Neural crest cell (in vitro differentiated cells): ENCODE results near the gene DDX43. TPM values are rescaled to one million over a fixed set of nuclear protein-coding genes. Genes with fewer than 3 reads are reported as not detected.
A peak's percentile ranks its signal among the peaks of the same experiment; 100 is the strongest.
"Not testable (repeated sequence)": the region's sequence is repeated elsewhere in the genome, so short reads cannot be mapped to it uniquely, and the experiment has no call there.

Experiments used
- DNase-seq: peaks from one replicate; pipeline ENCODE4 v3.0.0; 2021; ENCODE audit warnings: low read depth, mixed read lengths, low spot score
- H3K27ac Mint-ChIP-seq: one replicate; pipeline ENCODE4 v1.8.0; 2021; ENCODE audit warnings: mild to moderate bottlenecking, mixed read lengths; ENCODE audit not compliant: unreplicated experiment
- H3K27me3 Mint-ChIP-seq: 2 replicates; pipeline ENCODE4 v1.8.0; 2021; ENCODE audit warnings: low read depth, mild to moderate bottlenecking, mixed read lengths
- H3K36me3 Mint-ChIP-seq: 2 replicates; pipeline ENCODE4 v1.8.0; 2021; ENCODE audit warnings: low read depth, mild to moderate bottlenecking, mixed read lengths
- H3K4me1 Mint-ChIP-seq: 2 replicates; pipeline ENCODE4 v1.8.0; 2021; ENCODE audit warnings: mixed read lengths
- H3K4me3 Mint-ChIP-seq: one replicate; pipeline ENCODE4 v1.8.0; 2021; ENCODE audit warnings: mild to moderate bottlenecking, mixed read lengths
- H3K9me3 Mint-ChIP-seq: 2 replicates; pipeline ENCODE4 v1.8.0; 2021; ENCODE audit warnings: mixed read lengths
- CTCF ChIP-seq: fragments of 200-600 bp; sonication (generic); conservative IDR thresholded peaks from 2 replicates; pipeline ENCODE4 v1.5.0; 2021; ENCODE audit warnings: antibody characterized with exemption, mild to moderate bottlenecking
- total RNA-seq: library from RNA; stranded (reverse); gene quantifications from 2 replicates; pipeline ENCODE4 v1.2.1, GENCODE V29; 2021

The DDX43 gene
- total RNA-seq, 1 donor from 2014 or later, result not detected

- DNase-seq, result no peak
- no peak for TF ChIP-seq CTCF
- no peak overlapping the region for H3K4me3 Mint-ChIP-seq
- no peaks in the 10 kb centered on the region for H3K27me3 Mint-ChIP-seq
- no peaks in the 10 kb centered on the region for H3K36me3 Mint-ChIP-seq
- H3K9me3 Mint-ChIP-seq, result no peaks in the 10 kb centered on the region
- H3K4me1 Mint-ChIP-seq, result no peaks in the 10 kb centered on the region
- no peak overlapping the region for H3K27ac Mint-ChIP-seq
These were observed 17.4 kb upstream of the DDX43 start for GRCh38 chr6:73377225-73377624.

GRCh38 chr6:73381531-73381930, 13.1 kb upstream of the DDX43 start:
- H3K36me3 Mint-ChIP-seq, H3K27me3 Mint-ChIP-seq, H3K4me1 Mint-ChIP-seq, H3K27ac Mint-ChIP-seq, H3K4me3 Mint-ChIP-seq, H3K9me3 Mint-ChIP-seq, DNase-seq: not testable (repeated sequence)

GRCh38 chr6:73382462-73383113, 12.0 kb upstream of the DDX43 start:
- TF ChIP-seq CTCF, result no peak
- Mint-ChIP-seq H3K9me3 (no peaks in the 10 kb centered on the region), H3K4me3 (no peak overlapping the region), H3K27me3 (no peaks in the 10 kb centered on the region), H3K36me3 (no peaks in the 10 kb centered on the region), H3K4me1 (no peaks in the 10 kb centered on the region), H3K27ac (no peak overlapping the region)
- DNase-seq, result no peak

- H3K27me3 Mint-ChIP-seq, result peaks cover 26% of the 10 kb centered on the region
- H3K36me3 Mint-ChIP-seq, result no peaks in the 10 kb centered on the region
- H3K4me1 Mint-ChIP-seq, result peaks cover 10% of the 10 kb centered on the region
- no peak for TF ChIP-seq CTCF
- H3K9me3 Mint-ChIP-seq, result no peaks in the 10 kb centered on the region
- H3K4me3 Mint-ChIP-seq, result peak overlapping the region; percentile 86
- H3K27ac Mint-ChIP-seq, result no peak overlapping the region
- no peak for DNase-seq
These were observed 6.2 kb upstream of the DDX43 start for GRCh38 chr6:73388433-73388799.

- H3K27me3 Mint-ChIP-seq, result peaks cover 26% of the 10 kb centered on the region
- H3K4me1 Mint-ChIP-seq, result peaks cover 10% of the 10 kb centered on the region
- no peak overlapping the region for H3K27ac Mint-ChIP-seq
- DNase-seq, result peak; percentile 57
- no peaks in the 10 kb centered on the region for H3K9me3 Mint-ChIP-seq
- H3K4me3 Mint-ChIP-seq, result peak overlapping the region; percentile 86
- H3K36me3 Mint-ChIP-seq, result no peaks in the 10 kb centered on the region
- TF ChIP-seq CTCF, result peak; percentile 65
These were observed 5.7 kb upstream of the DDX43 start for GRCh38 chr6:73388800-73389512.

GRCh38 chr6:73389854-73390253, 4.8 kb upstream of the DDX43 start:
- no peak overlapping the region for H3K4me3 Mint-ChIP-seq
- no peaks in the 10 kb centered on the region for H3K36me3 Mint-ChIP-seq
- no peak for TF ChIP-seq CTCF
- H3K4me1 Mint-ChIP-seq, result peaks cover 10% of the 10 kb centered on the region
- no peaks in the 10 kb centered on the region for H3K9me3 Mint-ChIP-seq
- DNase-seq, result no peak
- H3K27ac Mint-ChIP-seq, result no peak overlapping the region
- H3K27me3 Mint-ChIP-seq, result peaks cover 26% of the 10 kb centered on the region
